H1 (cell line): ENCODE measurements around the gene SORD. TPM values are rescaled to one million over a fixed set of nuclear protein-coding genes. Genes with fewer than 3 reads are reported as not detected.
"Not testable (repeated sequence)": the region's sequence is repeated elsewhere in the genome, so short reads cannot be mapped to it uniquely, and the experiment has no call there.

Experiments
- CTCF ChIA-PET: fragments of 300-600 bp; sonication (Branson Sonifier 250); formaldehyde crosslinking; loops from one replicate; lab custom pipeline; 2021; ENCODE audit not compliant: partially characterized antibody; lab: Charles Lee
- POLR2A ChIA-PET: fragments of 300-600 bp; sonication (Branson Sonifier 250); formaldehyde crosslinking; loops from one replicate; lab custom pipeline; 2021; ENCODE audit warnings: inconsistent platforms; ENCODE audit not compliant: partially characterized antibody; lab: Charles Lee
- DNase-seq, 2 experiments: peaks; one replicate each; pipeline versions ENCODE4 v3.0.0 to v3.0.0-alpha.2; 2010 to 2022; ENCODE audit warnings: low spot score in 2 of 2, low read depth in 1 of 2, mixed read lengths in 1 of 2
- FAIRE-seq: peaks from 2 replicates; lab custom pipeline; 2011; peaks lifted over from hg19 to GRCh38; lab: Jason Lieb, UNC
- H2AFZ ChIP-seq: 2 replicates; pipeline ENCODE4 v1.8.1; 2012; ENCODE audit warnings: low read length, inconsistent platforms
- H2AK5ac ChIP-seq: 2 replicates; pipeline ENCODE4 v1.6.1; 2013; ENCODE audit warnings: low read depth, low read length
- H2BK120ac ChIP-seq: replicated peaks from 2 replicates; pipeline ENCODE3; 2013; ENCODE audit warnings: low read depth, low read length, inconsistent platforms
- H2BK12ac ChIP-seq: 2 replicates; pipeline ENCODE4 v1.6.1; 2013; ENCODE audit warnings: low read depth, low read length
- H2BK15ac ChIP-seq: 2 replicates; pipeline ENCODE4 v1.6.1; 2013; ENCODE audit warnings: low read length
- H2BK20ac ChIP-seq: 2 replicates; pipeline ENCODE4 v1.6.1; 2013; ENCODE audit warnings: low read length
- H2BK5ac ChIP-seq: 2 replicates; pipeline ENCODE4 v1.6.1; 2013; ENCODE audit warnings: low read depth, low read length
- H3K14ac ChIP-seq: 2 replicates; pipeline ENCODE4 v1.6.1; 2013; ENCODE audit warnings: inconsistent platforms; ENCODE audit not compliant: insufficient read length
- H3K18ac ChIP-seq: 2 replicates; pipeline ENCODE4 v1.6.1; 2013; ENCODE audit warnings: low read length; ENCODE audit errors: extremely low read depth
- H3K23ac ChIP-seq: 2 replicates; pipeline ENCODE4 v1.6.1; 2013; ENCODE audit warnings: inconsistent platforms; ENCODE audit not compliant: insufficient read length
- H3K23me2 ChIP-seq: 2 replicates; pipeline ENCODE4 v1.6.1; 2013; ENCODE audit warnings: low read depth, low read length
- H3K27ac ChIP-seq: 2 replicates; pipeline ENCODE4 v1.6.1; 2011; ENCODE audit warnings: low read depth, low read length, inconsistent platforms
- H3K27me3 ChIP-seq, 4 experiments: replicated peaks in 1 of 4; 1 replicate in 1 of 4; 2 replicates in 3 of 4; pipeline versions ENCODE4 v1.6.1 to v1.8.1; 2011 to 2013; ENCODE audit warnings: low read length in 3 of 4, mild to moderate bottlenecking in 3 of 4, inconsistent platforms in 2 of 4, mixed read lengths in 2 of 4, moderate library complexity in 1 of 4; ENCODE audit not compliant: control insufficient read depth in 3 of 4, insufficient read depth in 3 of 4; ENCODE audit errors: extremely low read depth in 1 of 4
- H3K36me3 ChIP-seq, 4 experiments: 2 replicates each; pipeline versions ENCODE4 v1.6.1 to v1.8.1; 2011 to 2013; ENCODE audit warnings: mild to moderate bottlenecking in 4 of 4, low read length in 3 of 4, moderate library complexity in 2 of 4, control low read depth in 1 of 4, inconsistent platforms in 1 of 4; ENCODE audit not compliant: insufficient read depth in 4 of 4, control insufficient read depth in 2 of 4
- H3K4ac ChIP-seq: replicated peaks from 2 replicates; pipeline ENCODE3; 2013; ENCODE audit warnings: low read length, low read depth, mixed read lengths, inconsistent platforms; ENCODE audit not compliant: insufficient read length
- H3K4me1 ChIP-seq, 4 experiments: replicated peaks in 1 of 4; 1 replicate in 1 of 4; 2 replicates in 3 of 4; pipeline versions ENCODE4 v1.6.1 to v1.8.1; 2011 to 2013; ENCODE audit warnings: low read length in 3 of 4, inconsistent platforms in 2 of 4, mixed read lengths in 1 of 4; ENCODE audit not compliant: insufficient read depth in 4 of 4, control insufficient read depth in 3 of 4
- H3K4me2 ChIP-seq, 2 experiments: 2 replicates each; pipeline versions ENCODE4 v1.6.1 to v1.8.1; 2011 to 2013; ENCODE audit warnings: low read depth in 2 of 2, low read length in 2 of 2, control low read depth in 1 of 2, inconsistent platforms in 1 of 2, mild to moderate bottlenecking in 1 of 2; ENCODE audit not compliant: insufficient read depth in 1 of 2
- H3K4me3 ChIP-seq, 4 experiments: fragments of 200-600, 300-600 bp in 1 of 4; sonication (generic), shearing (Covaris generic), sonication (Bioruptor Twin) in 1 of 4; 2 replicates each; pipeline versions ENCODE4 v1.5.1 to v1.8.1; 2011 to 2016; ENCODE audit warnings: low read length in 4 of 4, low read depth in 3 of 4, control low read depth in 2 of 4, inconsistent platforms in 2 of 4, mild to moderate bottlenecking in 2 of 4, mixed read lengths in 1 of 4, moderate library complexity in 1 of 4; ENCODE audit not compliant: insufficient read depth in 2 of 4; ENCODE audit errors: extremely low read depth in 1 of 4
- H3K56ac ChIP-seq: replicated peaks from 2 replicates; pipeline ENCODE3; 2013; ENCODE audit warnings: low read depth, mild to moderate bottlenecking, mixed read lengths, low read length, inconsistent platforms; ENCODE audit not compliant: insufficient read length
- H3K79me1 ChIP-seq: 2 replicates; pipeline ENCODE4 v1.6.1; 2013; ENCODE audit warnings: low read depth, low read length, control low read depth
- H3K79me2 ChIP-seq, 2 experiments: 2 replicates each; pipeline versions ENCODE4 v1.6.1 to v1.8.1; 2012 to 2013; ENCODE audit warnings: low read length in 2 of 2, mild to moderate bottlenecking in 2 of 2, inconsistent platforms in 1 of 2; ENCODE audit not compliant: insufficient read depth in 2 of 2, control insufficient read depth in 1 of 2
- H3K9ac ChIP-seq, 4 experiments: replicated peaks in 1 of 4; 1 replicate in 1 of 4; 2 replicates in 3 of 4; pipeline versions ENCODE4 v1.6.1 to v1.8.1; 2011 to 2013; ENCODE audit warnings: low read depth in 3 of 4, low read length in 3 of 4, control low read depth in 2 of 4, mild to moderate bottlenecking in 2 of 4, moderate library complexity in 2 of 4, inconsistent platforms in 1 of 4; ENCODE audit errors: extremely low read depth in 1 of 4
- H3K9me3 ChIP-seq, 2 experiments: 2 replicates each; pipeline versions ENCODE4 v1.6.1 to v1.8.1; 2012 to 2013; ENCODE audit warnings: mild to moderate bottlenecking in 2 of 2, moderate library complexity in 2 of 2, control low read depth in 1 of 2, inconsistent platforms in 1 of 2, low read depth in 1 of 2, low read length in 1 of 2, mixed read lengths in 1 of 2; ENCODE audit not compliant: insufficient read depth in 2 of 2
- H4K20me1 ChIP-seq, 2 experiments: replicated peaks in 1 of 2; 2 replicates each; pipeline versions ENCODE3 to v1.8.1; 2011 to 2013; ENCODE audit warnings: inconsistent platforms in 2 of 2, low read length in 2 of 2, mild to moderate bottlenecking in 1 of 2; ENCODE audit not compliant: insufficient read depth in 2 of 2, control insufficient read depth in 1 of 2
- H4K5ac ChIP-seq: 2 replicates; pipeline ENCODE4 v1.6.1; 2013; ENCODE audit warnings: low read length, low read depth, mixed read lengths, inconsistent platforms; ENCODE audit not compliant: insufficient read length
- H4K8ac ChIP-seq: 2 replicates; pipeline ENCODE4 v1.8.0; 2013; ENCODE audit warnings: mild to moderate bottlenecking, moderate library complexity, low read length, inconsistent platforms; ENCODE audit not compliant: insufficient read depth; ENCODE audit errors: extremely low read depth
- H4K91ac ChIP-seq: replicated peaks from 2 replicates; pipeline ENCODE3; 2013; ENCODE audit warnings: low read length, mixed read lengths, inconsistent platforms; ENCODE audit not compliant: insufficient read length
- WGBS, 2 experiments: shearing (Covaris generic) in 1 of 2; methylation state at CpG; one replicate each; pipeline versions ENCODE4 v1.1.6 to v1.1.7; 2013 to 2015; ENCODE audit warnings: low lambda C conversion rate in 2 of 2, mixed read lengths in 2 of 2, inconsistent platforms in 1 of 2, low coverage in 1 of 2, missing lambda C conversion rate in 1 of 2; ENCODE audit not compliant: insufficient replicate concordance in 2 of 2, insufficient coverage in 1 of 2, insufficient read length in 1 of 2; ENCODE audit errors: extremely low coverage in 1 of 2, missing lambda C conversion rate in 1 of 2; 5-methylcytosine and 5-hydroxymethylcytosine counted together
- polyA plus RNA-seq, 7 experiments: library from polyadenylated mRNA; depleted of rRNA in 3 of 7; stranded (reverse) in 5 of 7; unstranded in 2 of 7; fragments of >200 nt in 5 of 7; fragments of 200-250 nt in 2 of 7; gene quantifications; 1 replicate in 5 of 7; 2 replicates in 1 of 7; 4 replicates in 1 of 7; pipeline versions ENCODE4 v1.2.1 to v1.2.3, GENCODE V29; 2011 to 2013; ENCODE audit warnings: missing spikeins in 2 of 7, mixed read lengths in 2 of 7
- total RNA-seq: library from RNA; stranded (reverse); fragmentation: NEBNext Ultra II Directional; extraction: Animal tissue kit (Norgen Biotek cat#: 25700); gene quantifications from 2 replicates; pipeline ENCODE4 v1.2.1, GENCODE V29; 2021

SORD gene
- total and polyA plus RNA-seq, 2 of the 8 experiments (the other 6 are each of a cell fraction or from before 2014, with no cell fraction given): 52.6 to 75.8 TPM

GRCh38 chr15:44988184-44988869 lies 34.7 kb upstream of the SORD start:
- H4K5ac ChIP-seq, DNase-seq, H3K79me2 ChIP-seq, H3K23me2 ChIP-seq, H4K8ac ChIP-seq, H3K18ac ChIP-seq, H2AK5ac ChIP-seq, H3K14ac ChIP-seq, H3K4me1 ChIP-seq, H2BK15ac ChIP-seq, H3K9ac ChIP-seq, POLR2A ChIA-PET, H3K56ac ChIP-seq, H2BK12ac ChIP-seq, H3K9me3 ChIP-seq, H2AFZ ChIP-seq, H3K4me3 ChIP-seq, H2BK5ac ChIP-seq, CTCF ChIA-PET, H3K23ac ChIP-seq, H2BK20ac ChIP-seq, H3K27ac ChIP-seq, H2BK120ac ChIP-seq, H3K4me2 ChIP-seq, H3K4ac ChIP-seq, H3K36me3 ChIP-seq, H4K20me1 ChIP-seq, FAIRE-seq, H3K27me3 ChIP-seq, H3K79me1 ChIP-seq, H4K91ac ChIP-seq: not testable (repeated sequence)
- WGBS, 2 experiments: 88% methylated on average over 1 of the region's 3 CpGs; no CpG with 5 or more reads in 1 of the 2 experiments

- H4K91ac ChIP-seq, H3K79me2 ChIP-seq, H3K23ac ChIP-seq, H3K27me3 ChIP-seq, H4K5ac ChIP-seq, H3K18ac ChIP-seq, H4K8ac ChIP-seq, H2AFZ ChIP-seq, H2BK120ac ChIP-seq, H3K9ac ChIP-seq, DNase-seq, H3K79me1 ChIP-seq, H3K23me2 ChIP-seq, H3K56ac ChIP-seq, H3K4me2 ChIP-seq, H2BK20ac ChIP-seq, H3K9me3 ChIP-seq, H2BK5ac ChIP-seq, H4K20me1 ChIP-seq, H2BK15ac ChIP-seq, H3K36me3 ChIP-seq, FAIRE-seq, H3K4me3 ChIP-seq, H3K4me1 ChIP-seq, CTCF ChIA-PET, H3K14ac ChIP-seq, H3K4ac ChIP-seq, H2BK12ac ChIP-seq, POLR2A ChIA-PET, H3K27ac ChIP-seq, H2AK5ac ChIP-seq: not testable (repeated sequence)
- 85% methylated on average over 2 of the region's 5 CpGs; no CpG with 5 or more reads in 1 of the 2 experiments for WGBS, 2 experiments
These were observed 34.1 kb upstream of the SORD start for GRCh38 chr15:44988870-44989219.
